Neural progenitor cell (in vitro differentiated cells): ENCODE results near the gene KCTD4.

Experiments used
- EZH2 ChIP-seq: fragments of 200-600 bp; sonication (generic); IDR thresholded peaks from 2 replicates; pipeline ENCODE4 v1.6.1; 2017; ENCODE audit warnings: antibody characterized with exemption, mild to moderate bottlenecking, moderate library complexity
- EZH2phosphoT487 ChIP-seq: fragments of 200-600 bp; sonication (generic); IDR thresholded peaks from 2 replicates; pipeline ENCODE4 v1.6.1; 2017; ENCODE audit warnings: antibody characterized with exemption
- TF ChIP-seq, protein P1 (sequence below): fragments of 200-600 bp; sonication (generic); IDR thresholded peaks from 2 replicates; pipeline ENCODE4 v1.5.1; 2017; ENCODE audit warnings: antibody characterized with exemption, mild to moderate bottlenecking

DNA sequence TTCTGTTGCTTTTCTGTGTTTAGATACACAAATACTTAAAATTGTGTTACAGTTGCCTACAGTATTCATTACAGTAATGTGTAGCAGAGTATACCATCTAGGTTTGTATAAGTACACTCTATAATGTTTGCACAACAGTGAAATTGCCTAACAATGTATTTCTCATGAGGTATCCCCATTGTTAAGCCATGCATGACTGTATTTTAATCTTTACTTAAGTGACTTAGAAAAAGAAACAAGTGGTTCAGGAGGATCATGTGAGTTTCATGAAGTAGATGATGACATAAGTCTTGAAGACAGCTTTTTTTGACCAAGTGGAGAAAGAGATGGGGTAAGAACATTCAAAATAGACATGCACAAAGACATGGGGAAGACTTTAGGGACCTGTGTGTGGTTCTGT is 8.4 kb upstream of the KCTD4 start:
- TF ChIP-seq, protein P1, sequence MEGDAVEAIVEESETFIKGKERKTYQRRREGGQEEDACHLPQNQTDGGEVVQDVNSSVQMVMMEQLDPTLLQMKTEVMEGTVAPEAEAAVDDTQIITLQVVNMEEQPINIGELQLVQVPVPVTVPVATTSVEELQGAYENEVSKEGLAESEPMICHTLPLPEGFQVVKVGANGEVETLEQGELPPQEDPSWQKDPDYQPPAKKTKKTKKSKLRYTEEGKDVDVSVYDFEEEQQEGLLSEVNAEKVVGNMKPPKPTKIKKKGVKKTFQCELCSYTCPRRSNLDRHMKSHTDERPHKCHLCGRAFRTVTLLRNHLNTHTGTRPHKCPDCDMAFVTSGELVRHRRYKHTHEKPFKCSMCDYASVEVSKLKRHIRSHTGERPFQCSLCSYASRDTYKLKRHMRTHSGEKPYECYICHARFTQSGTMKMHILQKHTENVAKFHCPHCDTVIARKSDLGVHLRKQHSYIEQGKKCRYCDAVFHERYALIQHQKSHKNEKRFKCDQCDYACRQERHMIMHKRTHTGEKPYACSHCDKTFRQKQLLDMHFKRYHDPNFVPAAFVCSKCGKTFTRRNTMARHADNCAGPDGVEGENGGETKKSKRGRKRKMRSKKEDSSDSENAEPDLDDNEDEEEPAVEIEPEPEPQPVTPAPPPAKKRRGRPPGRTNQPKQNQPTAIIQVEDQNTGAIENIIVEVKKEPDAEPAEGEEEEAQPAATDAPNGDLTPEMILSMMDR, result no peak
- no peak for TF ChIP-seq EZH2
- TF ChIP-seq EZH2phosphoT487, result no peak
